ENCODE measurements around the gene CHSY1.

Gene CHSY1

DNA sequence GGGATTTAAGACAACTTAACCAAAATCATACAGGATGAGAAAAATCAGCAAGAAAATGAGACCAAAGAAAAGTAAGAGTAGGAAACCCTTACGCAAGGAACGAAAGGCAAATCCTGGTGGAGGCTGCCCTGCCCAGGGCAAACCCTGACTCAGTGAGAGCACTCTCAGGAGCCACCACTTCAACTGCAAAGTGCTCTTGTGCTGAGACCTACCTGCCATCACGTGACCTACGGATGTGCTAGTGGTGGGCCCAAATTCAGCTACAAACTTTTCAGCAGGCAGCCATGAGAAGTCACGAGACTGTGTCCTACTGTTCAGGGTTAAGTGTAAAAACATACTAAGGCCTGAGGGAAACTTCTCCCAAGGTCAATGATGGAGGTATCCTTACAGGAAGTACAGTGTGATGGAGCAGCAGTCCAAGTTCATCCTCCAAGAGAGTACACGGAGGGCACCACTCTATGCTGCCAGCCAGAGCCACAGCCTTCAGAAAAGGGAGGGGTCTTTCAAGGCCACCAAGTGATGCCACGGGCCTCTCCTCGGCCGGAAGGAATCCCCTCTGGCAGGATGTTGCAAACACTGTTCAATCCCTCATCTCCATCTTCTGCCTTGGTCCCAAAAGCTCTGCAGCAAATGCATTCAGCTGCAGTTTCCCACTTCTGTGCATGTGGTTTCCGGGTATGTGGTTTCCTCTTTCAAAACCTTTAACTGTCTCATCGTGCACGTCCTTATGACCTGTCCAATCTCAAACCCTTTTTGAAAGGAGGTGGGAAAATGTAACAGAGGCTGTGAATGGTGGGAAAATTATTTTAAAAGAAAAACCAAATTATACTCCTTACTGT is 9.5 kb downstream of the CHSY1 start:
- no peak overlapping the region for H3K9ac ChIP-seq (ENCODE audit: low read depth, low read length, poor library complexity)
- WGBS, 2 donors (ENCODE audit: extremely low coverage in 2 of 2, insufficient read length in 2 of 2, insufficient replicate concordance in 1 of 2) = no CpG with 5 or more reads among the region's 12 CpGs
- no peak overlapping the region for H3K23ac ChIP-seq (ENCODE audit: low read depth, low read length, poor library complexity)
- no peak overlapping the region for H2AFZ ChIP-seq (ENCODE audit: low read length)
- peaks cover 3 to 52% of the 10 kb centered on the region in 2 donors for H3K36me3 ChIP-seq (replicated peaks in 1 of 2; ENCODE audit: control insufficient read depth in 2 of 2, insufficient read depth in 2 of 2, low read length in 2 of 2)
- H3K18ac ChIP-seq (ENCODE audit: low read length) = no peak overlapping the region
- no peak overlapping the region for H2AK5ac ChIP-seq (ENCODE audit: low read depth, low read length)
- H3K4me3 ChIP-seq (ENCODE audit: low read length in 2 of 2) = no peak overlapping the region
- peaks cover 0 to 7% of the 10 kb centered on the region in 2 donors for H3K4me1 ChIP-seq (ENCODE audit: control insufficient read depth in 2 of 2, insufficient read depth in 1 of 2, low read depth in 1 of 2, low read length in 2 of 2)
- H3K14ac ChIP-seq (ENCODE audit: low read length) = no peak overlapping the region
- H2BK12ac ChIP-seq (ENCODE audit: low read length) = no peak overlapping the region
- no peak overlapping the region for H3K27ac ChIP-seq (replicated peaks; ENCODE audit: low read length)
- H3K4me2 ChIP-seq (ENCODE audit: insufficient read depth, low read length, poor library complexity, severe bottlenecking) = no peak overlapping the region
- no peak overlapping the region for H4K8ac ChIP-seq (ENCODE audit: low read depth, low read length)
- no peaks in the 10 kb centered on the region for H3K9me3 ChIP-seq (replicated peaks in 1 of 2; ENCODE audit: control insufficient read depth in 2 of 2, insufficient read depth in 1 of 2, low read depth in 1 of 2, low read length in 2 of 2)
- H3K79me1 ChIP-seq (ENCODE audit: low read depth, low read length) = peaks cover 15% of the 10 kb centered on the region
- H3K27me3 ChIP-seq (ENCODE audit: control insufficient read depth in 3 of 3, insufficient read depth in 3 of 3, low read depth in 1 of 3, low read length in 3 of 3) = peaks cover 0 to 5% (median 0%) of the 10 kb centered on the region in 3 experiments
- no peak overlapping the region for H4K91ac ChIP-seq (ENCODE audit: low read depth, low read length, poor library complexity)
- H3K4ac ChIP-seq (ENCODE audit: low read length) = no peak overlapping the region
- H2BK5ac ChIP-seq (ENCODE audit: low read length) = no peak overlapping the region
- H2BK15ac ChIP-seq (ENCODE audit: low read length) = no peak overlapping the region
- no peak overlapping the region for H2BK120ac ChIP-seq (ENCODE audit: low read depth, low read length)
- no peak for DNase-seq (ENCODE audit: low spot score)

DNA sequence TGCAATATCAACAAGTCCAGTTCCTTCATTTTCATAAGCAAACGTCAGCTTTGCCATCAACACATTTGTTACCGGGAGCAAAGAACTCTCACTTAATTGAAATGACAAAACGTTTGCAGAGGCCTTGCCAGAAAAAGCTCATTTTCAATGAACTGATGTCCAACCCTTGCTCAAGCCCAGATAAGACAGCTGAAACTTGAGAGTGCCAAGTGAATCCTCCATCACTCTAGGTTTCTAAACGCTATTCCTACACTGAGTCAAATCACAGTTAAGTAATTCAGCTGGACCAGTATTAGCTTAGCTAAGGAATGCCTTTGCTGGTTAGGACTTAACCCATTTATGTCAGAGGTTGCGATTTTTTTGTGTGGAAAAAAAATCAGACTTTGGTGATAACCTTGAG is 11.5 kb downstream of the CHSY1 start:
- H3K27ac ChIP-seq (replicated peaks; ENCODE audit: low read length) = no peak overlapping the region
- H3K27me3 ChIP-seq (ENCODE audit: control insufficient read depth in 3 of 3, insufficient read depth in 3 of 3, low read depth in 1 of 3, low read length in 3 of 3) = peaks cover 0 to 5% (median 0%) of the 10 kb centered on the region in 3 experiments
- no peak overlapping the region for H3K4me3 ChIP-seq (ENCODE audit: low read length in 2 of 2)
- H3K36me3 ChIP-seq (replicated peaks in 1 of 2; ENCODE audit: control insufficient read depth in 2 of 2, insufficient read depth in 2 of 2, low read length in 2 of 2) = peaks cover 3 to 42% of the 10 kb centered on the region in 2 donors
- peaks cover 0 to 3% of the 10 kb centered on the region in 2 donors for H3K9me3 ChIP-seq (replicated peaks in 1 of 2; ENCODE audit: control insufficient read depth in 2 of 2, insufficient read depth in 1 of 2, low read depth in 1 of 2, low read length in 2 of 2)
- H4K8ac ChIP-seq (ENCODE audit: low read depth, low read length) = no peak overlapping the region
- no peak overlapping the region for H2BK120ac ChIP-seq (ENCODE audit: low read depth, low read length)
- no CpG with 5 or more reads among the region's 5 CpGs for WGBS, 2 donors (ENCODE audit: extremely low coverage in 2 of 2, insufficient read length in 2 of 2, insufficient replicate concordance in 1 of 2)
- H3K4me1 ChIP-seq (ENCODE audit: control insufficient read depth in 2 of 2, insufficient read depth in 1 of 2, low read depth in 1 of 2, low read length in 2 of 2) = peaks cover 0 to 7% of the 10 kb centered on the region in 2 donors
- no peak overlapping the region for H4K91ac ChIP-seq (ENCODE audit: low read depth, low read length, poor library complexity)
- H3K23ac ChIP-seq (ENCODE audit: low read depth, low read length, poor library complexity) = no peak overlapping the region
- no peak overlapping the region for H3K18ac ChIP-seq (ENCODE audit: low read length)
- H3K14ac ChIP-seq (ENCODE audit: low read length) = no peak overlapping the region
- H3K4ac ChIP-seq (ENCODE audit: low read length) = no peak overlapping the region
- H3K79me1 ChIP-seq (ENCODE audit: low read depth, low read length) = peaks cover 13% of the 10 kb centered on the region
- no peak overlapping the region for H2BK15ac ChIP-seq (ENCODE audit: low read length)
- no peak for DNase-seq (ENCODE audit: low spot score)
- H2BK12ac ChIP-seq (ENCODE audit: low read length) = no peak overlapping the region
- no peak overlapping the region for H2AK5ac ChIP-seq (ENCODE audit: low read depth, low read length)
- H3K4me2 ChIP-seq (ENCODE audit: insufficient read depth, low read length, poor library complexity, severe bottlenecking) = no peak overlapping the region
- H2AFZ ChIP-seq (ENCODE audit: low read length) = no peak overlapping the region
- no peak overlapping the region for H3K9ac ChIP-seq (ENCODE audit: low read depth, low read length, poor library complexity)
- H2BK5ac ChIP-seq (ENCODE audit: low read length) = no peak overlapping the region

DNA sequence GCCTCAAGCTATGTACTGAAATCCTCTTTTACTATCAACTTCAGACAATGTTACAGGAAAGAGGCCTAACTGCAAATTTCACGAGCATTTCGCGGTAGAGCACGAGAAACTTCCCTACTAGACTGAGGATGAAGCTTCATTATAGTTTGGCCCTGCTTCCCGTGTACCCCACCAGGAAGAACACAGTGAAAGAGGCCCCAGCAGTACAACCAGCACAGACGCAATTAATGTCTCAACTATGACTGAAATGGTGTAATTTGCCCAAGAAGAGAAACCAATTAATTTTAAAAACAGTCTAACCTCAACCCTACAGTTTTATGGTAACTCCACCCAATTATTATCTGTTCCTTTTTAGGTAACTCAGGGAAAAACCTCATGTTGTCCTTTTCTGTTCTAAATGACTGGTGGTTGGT is 12.1 kb downstream of the CHSY1 start:
- no peak overlapping the region for H3K9ac ChIP-seq (ENCODE audit: low read depth, low read length, poor library complexity)
- no peak overlapping the region for H2BK15ac ChIP-seq (ENCODE audit: low read length)
- WGBS, 2 donors (ENCODE audit: extremely low coverage in 2 of 2, insufficient read length in 2 of 2, insufficient replicate concordance in 1 of 2) = no CpG with 5 or more reads among the region's 6 CpGs
- H3K4ac ChIP-seq (ENCODE audit: low read length) = no peak overlapping the region
- no peak overlapping the region for H3K23ac ChIP-seq (ENCODE audit: low read depth, low read length, poor library complexity)
- peaks cover 7 to 42% of the 10 kb centered on the region in 2 donors for H3K36me3 ChIP-seq (replicated peaks in 1 of 2; ENCODE audit: control insufficient read depth in 2 of 2, insufficient read depth in 2 of 2, low read length in 2 of 2)
- H3K27ac ChIP-seq (replicated peaks; ENCODE audit: low read length) = no peak overlapping the region
- no peak overlapping the region for H2BK12ac ChIP-seq (ENCODE audit: low read length)
- peaks cover 0 to 3% of the 10 kb centered on the region in 2 donors for H3K9me3 ChIP-seq (replicated peaks in 1 of 2; ENCODE audit: control insufficient read depth in 2 of 2, insufficient read depth in 1 of 2, low read depth in 1 of 2, low read length in 2 of 2)
- no peak overlapping the region for H2BK120ac ChIP-seq (ENCODE audit: low read depth, low read length)
- H4K8ac ChIP-seq (ENCODE audit: low read depth, low read length) = no peak overlapping the region
- peaks cover 0 to 3% (median 0%) of the 10 kb centered on the region in 3 experiments for H3K27me3 ChIP-seq (ENCODE audit: control insufficient read depth in 3 of 3, insufficient read depth in 3 of 3, low read depth in 1 of 3, low read length in 3 of 3)
- H3K4me3 ChIP-seq (ENCODE audit: low read length in 2 of 2) = no peak overlapping the region
- no peak overlapping the region for H3K18ac ChIP-seq (ENCODE audit: low read length)
- H3K4me2 ChIP-seq (ENCODE audit: insufficient read depth, low read length, poor library complexity, severe bottlenecking) = no peak overlapping the region
- H2BK5ac ChIP-seq (ENCODE audit: low read length) = no peak overlapping the region
- no peak overlapping the region for H2AFZ ChIP-seq (ENCODE audit: low read length)
- no peak overlapping the region for H3K14ac ChIP-seq (ENCODE audit: low read length)
- no peak overlapping the region for H4K91ac ChIP-seq (ENCODE audit: low read depth, low read length, poor library complexity)
- H3K4me1 ChIP-seq (ENCODE audit: control insufficient read depth in 2 of 2, insufficient read depth in 1 of 2, low read depth in 1 of 2, low read length in 2 of 2) = peaks cover 0 to 7% of the 10 kb centered on the region in 2 donors
- H2AK5ac ChIP-seq (ENCODE audit: low read depth, low read length) = no peak overlapping the region
- peaks cover 11% of the 10 kb centered on the region for H3K79me1 ChIP-seq (ENCODE audit: low read depth, low read length)
- no peak for DNase-seq (ENCODE audit: low spot score)

DNA sequence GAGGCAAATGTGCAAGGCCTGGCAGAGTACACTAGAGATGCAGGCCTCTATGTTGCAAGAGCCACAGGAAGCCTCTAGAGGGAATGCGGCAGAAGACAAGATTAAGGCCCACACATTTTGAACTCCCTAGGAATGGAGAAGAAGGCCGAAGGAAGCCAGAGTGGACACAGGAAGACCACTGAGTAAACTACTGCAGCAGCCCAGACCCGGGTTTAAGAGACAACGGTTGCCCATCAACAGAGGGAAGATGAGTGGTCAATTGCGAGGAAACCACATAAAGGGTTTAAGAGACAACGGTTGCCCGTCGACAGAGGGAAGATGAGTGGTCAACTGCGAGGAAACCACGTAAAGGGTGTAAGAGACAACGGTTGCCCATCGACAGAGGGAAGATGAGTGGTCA is 14.6 kb downstream of the CHSY1 start:
- H3K4me3 ChIP-seq (ENCODE audit: low read length in 2 of 2) = no peak overlapping the region
- no peak overlapping the region for H2AK5ac ChIP-seq (ENCODE audit: low read depth, low read length)
- H2BK5ac ChIP-seq (ENCODE audit: low read length) = no peak overlapping the region
- H2BK15ac ChIP-seq (ENCODE audit: low read length) = no peak overlapping the region
- no peaks in the 10 kb centered on the region for H3K27me3 ChIP-seq (ENCODE audit: control insufficient read depth in 3 of 3, insufficient read depth in 3 of 3, low read depth in 1 of 3, low read length in 3 of 3)
- H3K4me2 ChIP-seq (ENCODE audit: insufficient read depth, low read length, poor library complexity, severe bottlenecking) = no peak overlapping the region
- no peak overlapping the region for H4K8ac ChIP-seq (ENCODE audit: low read depth, low read length)
- no peak overlapping the region for H3K4ac ChIP-seq (ENCODE audit: low read length)
- H4K91ac ChIP-seq (ENCODE audit: low read depth, low read length, poor library complexity) = no peak overlapping the region
- no peak for DNase-seq (ENCODE audit: low spot score)
- peaks cover 8 to 47% of the 10 kb centered on the region in 2 donors for H3K36me3 ChIP-seq (replicated peaks in 1 of 2; ENCODE audit: control insufficient read depth in 2 of 2, insufficient read depth in 2 of 2, low read length in 2 of 2)
- H2AFZ ChIP-seq (ENCODE audit: low read length) = no peak overlapping the region
- H3K23ac ChIP-seq (ENCODE audit: low read depth, low read length, poor library complexity) = no peak overlapping the region
- peaks cover 0 to 2% of the 10 kb centered on the region in 2 donors for H3K4me1 ChIP-seq (ENCODE audit: control insufficient read depth in 2 of 2, insufficient read depth in 1 of 2, low read depth in 1 of 2, low read length in 2 of 2)
- no peak overlapping the region for H3K27ac ChIP-seq (replicated peaks; ENCODE audit: low read length)
- no peak overlapping the region for H2BK12ac ChIP-seq (ENCODE audit: low read length)
- peaks cover 0 to 3% of the 10 kb centered on the region in 2 donors for H3K9me3 ChIP-seq (replicated peaks in 1 of 2; ENCODE audit: control insufficient read depth in 2 of 2, insufficient read depth in 1 of 2, low read depth in 1 of 2, low read length in 2 of 2)
- no CpG with 5 or more reads among the region's 12 CpGs for WGBS, 2 donors (ENCODE audit: extremely low coverage in 2 of 2, insufficient read length in 2 of 2, insufficient replicate concordance in 1 of 2)
- H2BK120ac ChIP-seq (ENCODE audit: low read depth, low read length) = no peak overlapping the region
- no peak overlapping the region for H3K9ac ChIP-seq (ENCODE audit: low read depth, low read length, poor library complexity)
- H3K18ac ChIP-seq (ENCODE audit: low read length) = no peak overlapping the region
- H3K14ac ChIP-seq (ENCODE audit: low read length) = no peak overlapping the region
- H3K79me1 ChIP-seq (ENCODE audit: low read depth, low read length) = peaks cover 2% of the 10 kb centered on the region
